T-cell (primary cell): ENCODE data around the gene NKTR. TPM values are rescaled to one million over a fixed set of nuclear protein-coding genes. Genes with fewer than 3 reads are reported as not detected.

Experiments used
- ATAC-seq, 4 experiments: fragments of 200-7000 bp in 3 of 4; fragments of 150-1000 bp in 1 of 4; cut with Tn5 transposase; replicated peaks in 1 of 4; 1 replicate in 3 of 4; 2 replicates in 1 of 4; pipeline ENCODE4 v1.10.0; 2021; ENCODE audit warnings: moderate library complexity in 3 of 4, mild to moderate bottlenecking in 2 of 4, moderate number of reproducible peaks in 1 of 4
- CTCF ChIA-PET, 2 donors: fragments of 300-600 bp; sonication (Branson Sonifier 250); formaldehyde crosslinking; loops; one replicate each; lab custom pipeline; 2022; ENCODE audit warnings: antibody characterized with exemption in 2 of 2; lab: Charles Lee
- POLR2A ChIA-PET, 2 donors: fragments of 300-600 bp; sonication (Branson Sonifier 250); formaldehyde crosslinking; loops; one replicate each; lab custom pipeline; 2022; ENCODE audit warnings: antibody characterized with exemption in 2 of 2; lab: Charles Lee
- DNase-seq, 35 experiments: peaks; one replicate each; pipeline versions ENCODE4 v3.0.0 to v3.0.0-alpha.2; 2013 to 2023
- H3K27ac ChIP-seq: one replicate; pipeline ENCODE4 v1.5.1; 2013; ENCODE audit warnings: low read length
- H3K27me3 ChIP-seq, 2 experiments: replicated peaks in 1 of 2; 1 replicate in 1 of 2; 2 replicates in 1 of 2; pipeline versions ENCODE4 v1.6.1 to v1.7.0; 2013; ENCODE audit warnings: low read length in 1 of 2, mixed read lengths in 1 of 2; ENCODE audit not compliant: control insufficient read depth in 2 of 2, insufficient read depth in 2 of 2; ENCODE audit errors: extremely low read depth in 1 of 2
- H3K36me3 ChIP-seq, 2 donors: 1 replicate in 1 of 2; 2 replicates in 1 of 2; pipeline versions ENCODE4 v1.6.1 to v1.7.0; 2013; ENCODE audit warnings: low read length in 1 of 2; ENCODE audit not compliant: control insufficient read depth in 2 of 2, insufficient read depth in 1 of 2; ENCODE audit errors: extremely low read depth in 1 of 2
- H3K4me1 ChIP-seq, 2 experiments: 1 replicate in 1 of 2; 2 replicates in 1 of 2; pipeline versions ENCODE4 v1.6.1 to v1.7.0; 2013; ENCODE audit warnings: low read length in 2 of 2, mixed read lengths in 1 of 2; ENCODE audit not compliant: insufficient read depth in 2 of 2, control insufficient read depth in 1 of 2; ENCODE audit errors: extremely low read depth in 1 of 2
- H3K4me3 ChIP-seq, 2 donors: 1 replicate in 1 of 2; 2 replicates in 1 of 2; pipeline versions ENCODE4 v1.5.1 to v1.7.0; 2013; ENCODE audit warnings: mild to moderate bottlenecking in 2 of 2, low read length in 1 of 2, moderate library complexity in 1 of 2; ENCODE audit not compliant: control insufficient read depth in 1 of 2; ENCODE audit errors: extremely low read depth in 1 of 2
- H3K9me3 ChIP-seq: 2 replicates; pipeline ENCODE4 v1.7.0; 2013
- H3K27ac Mint-ChIP-seq, 2 donors: one replicate each; pipeline ENCODE4 v1.8.0; 2020 to 2021; ENCODE audit warnings: mild to moderate bottlenecking in 2 of 2, mixed read lengths in 2 of 2
- H3K27me3 Mint-ChIP-seq, 2 donors: one replicate each; pipeline ENCODE4 v1.8.0; 2021 to 2022; ENCODE audit warnings: mixed read lengths in 2 of 2
- H3K36me3 Mint-ChIP-seq: one replicate; pipeline ENCODE4 v1.8.0; 2021; ENCODE audit warnings: mixed read lengths
- H3K4me1 Mint-ChIP-seq, 3 donors: one replicate each; pipeline ENCODE4 v1.8.0; 2020 to 2022; ENCODE audit warnings: mixed read lengths in 3 of 3, mild to moderate bottlenecking in 1 of 3
- H3K4me3 Mint-ChIP-seq, 3 donors: one replicate each; pipeline ENCODE4 v1.8.0; 2020 to 2022; ENCODE audit warnings: mild to moderate bottlenecking in 3 of 3, mixed read lengths in 3 of 3, moderate library complexity in 3 of 3
- H3K9me3 Mint-ChIP-seq, 3 donors: one replicate each; pipeline ENCODE4 v1.8.0; 2020 to 2022; ENCODE audit warnings: mixed read lengths in 3 of 3
- WGBS: methylation state at CpG from one replicate; pipeline ENCODE4 v1.1.5; 2013; ENCODE audit warnings: missing lambda C conversion rate; ENCODE audit not compliant: insufficient coverage; 5-methylcytosine and 5-hydroxymethylcytosine counted together
- total RNA-seq, 35 experiments: library from RNA in 6 of 35; stranded (reverse) in 6 of 35; fragments of 120-200 nt in 1 of 35; gene quantifications; one replicate each; pipeline versions ENCODE4 v1.2.1 to v1.2.4 and lab custom pipeline; 2013 to 2026

Gene NKTR
- total RNA-seq, 5 donors from 2014 or later (not counting 1 experiment from before 2014, with no cell fraction given) = 185 to 252 (median 209) TPM

DNA sequence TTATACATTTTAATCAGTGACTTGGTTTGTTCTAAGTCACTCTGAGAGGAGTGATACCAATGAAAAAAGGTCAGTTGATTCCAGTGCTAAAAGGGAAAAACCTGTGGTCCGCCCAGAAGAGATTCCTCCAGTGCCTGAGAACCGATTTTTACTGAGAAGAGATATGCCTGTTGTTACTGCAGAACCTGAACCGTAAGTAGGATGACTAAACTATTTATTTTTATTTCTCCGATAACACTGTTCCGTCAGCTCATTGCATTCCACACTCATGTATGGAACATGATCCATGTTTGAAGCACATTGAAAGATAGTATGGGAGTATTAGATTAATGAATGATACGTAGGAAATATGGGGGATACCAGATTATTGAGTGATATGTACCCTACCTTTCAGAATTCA lies 33.1 kb downstream of the NKTR start:
- POLR2A ChIA-PET = no interaction called here
- no peaks in the 10 kb centered on the region for H3K27me3 Mint-ChIP-seq
- H3K36me3 ChIP-seq = peaks cover 10 to 81% of the 10 kb centered on the region in 2 donors
- H3K4me1 ChIP-seq = peaks cover 0 to 3% of the 10 kb centered on the region in 2 experiments
- no peak for ATAC-seq
- H3K9me3 ChIP-seq = no peaks in the 10 kb centered on the region
- peak overlapping the region; percentile 29 to 47 for H3K27ac Mint-ChIP-seq
- no peak overlapping the region for H3K4me3 ChIP-seq
- no peaks in the 10 kb centered on the region for H3K9me3 Mint-ChIP-seq
- H3K4me3 Mint-ChIP-seq = no peak overlapping the region
- H3K27ac ChIP-seq = no peak overlapping the region
- peaks cover 42% of the 10 kb centered on the region for H3K36me3 Mint-ChIP-seq
- no peaks in the 10 kb centered on the region for H3K27me3 ChIP-seq
- peaks cover 0 to 4% (median 3%) of the 10 kb centered on the region in 3 donors for H3K4me1 Mint-ChIP-seq
- no peak for DNase-seq
- CTCF ChIA-PET = interaction anchor here in 1 of 2 donors (0.5 to 1.0 kb wide), 2 partner anchors 12 to 20 kb away, joined by 3 read pairs; no protein-coding TSS in a partner anchor
- WGBS = 93% methylated on average over 2 of the region's 6 CpGs

DNA sequence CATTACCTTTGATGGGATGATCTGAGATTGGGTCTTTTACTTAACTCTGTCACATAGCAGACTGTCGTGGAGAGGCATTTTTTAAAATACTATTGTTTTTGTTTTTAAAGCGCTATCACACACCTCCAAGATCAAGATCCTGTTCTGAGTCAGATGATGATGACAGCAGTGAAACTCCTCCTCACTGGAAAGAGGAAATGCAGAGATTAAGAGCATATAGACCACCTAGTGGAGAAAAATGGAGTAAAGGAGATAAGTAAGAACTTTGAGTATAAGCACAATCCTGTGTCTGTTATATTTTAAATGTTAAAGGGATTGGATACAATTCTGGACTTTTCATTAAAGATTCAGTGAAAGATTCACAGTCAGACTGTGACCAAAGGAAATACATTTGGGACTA lies 34.6 kb downstream of the NKTR start:
- H3K4me1 Mint-ChIP-seq = peaks cover 0 to 3% (median 3%) of the 10 kb centered on the region in 3 donors
- no peaks in the 10 kb centered on the region for H3K9me3 Mint-ChIP-seq
- no peak overlapping the region for H3K4me3 Mint-ChIP-seq
- Histone ChIP-seq H3K27me3 (no peaks in the 10 kb centered on the region), H3K9me3 (no peaks in the 10 kb centered on the region), H3K27ac (no peak overlapping the region), H3K4me1 (peaks cover 0 to 12% of the 10 kb centered on the region in 2 experiments), H3K4me3 (no peak overlapping the region), H3K36me3 (peaks cover 12 to 80% of the 10 kb centered on the region in 2 donors)
- CTCF ChIA-PET = no interaction called here
- ATAC-seq (peak in 2 of 4 experiments; percentile 33 to 54), DNase-seq (peak in 1 of 35 experiments; percentile 39)
- H3K27me3 Mint-ChIP-seq = no peaks in the 10 kb centered on the region
- no CpG with 5 or more reads among the region's 2 CpGs for WGBS
- POLR2A ChIA-PET = no interaction called here
- H3K36me3 Mint-ChIP-seq = peaks cover 34% of the 10 kb centered on the region
- H3K27ac Mint-ChIP-seq = peak overlapping the region; percentile 34 to 51

DNA sequence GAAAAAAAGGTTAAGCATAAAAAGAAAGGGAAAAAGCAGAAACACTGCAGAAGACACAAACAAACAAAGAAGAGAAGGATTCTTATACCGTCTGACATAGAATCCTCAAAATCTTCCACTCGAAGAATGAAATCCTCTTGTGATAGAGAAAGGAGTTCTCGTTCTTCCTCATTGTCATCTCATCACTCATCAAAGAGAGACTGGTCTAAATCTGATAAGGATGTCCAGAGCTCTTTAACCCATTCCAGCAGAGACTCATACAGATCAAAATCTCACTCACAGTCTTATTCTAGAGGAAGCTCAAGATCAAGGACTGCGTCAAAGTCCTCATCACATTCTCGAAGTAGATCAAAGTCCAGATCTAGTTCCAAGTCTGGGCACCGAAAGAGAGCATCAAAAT lies 36.5 kb downstream of the NKTR start:
- no peaks in the 10 kb centered on the region for H3K27me3 ChIP-seq
- ChIA-PET CTCF (interaction anchor here in 1 of 2 donors (1.3 to 1.5 kb wide), 2 partner anchors 23 to 24 kb away, joined by 4 read pairs; no protein-coding TSS in a partner anchor), POLR2A (interaction anchor here in 1 of 2 donors (0.9 to 1.2 kb wide), 3 partner anchors 15 to 60 kb away, joined by 3 to 5 read pairs (median 4); no protein-coding TSS in a partner anchor)
- H3K27ac ChIP-seq = peak overlapping the region; percentile 88
- Mint-ChIP-seq H3K27ac (no peak overlapping the region), H3K36me3 (peaks cover 26% of the 10 kb centered on the region), H3K9me3 (no peaks in the 10 kb centered on the region), H3K4me3 (no peak overlapping the region), H3K4me1 (peaks cover 0 to 12% (median 12%) of the 10 kb centered on the region in 3 donors), H3K27me3 (no peaks in the 10 kb centered on the region)
- DNase-seq (no peak), ATAC-seq (no peak)
- no peaks in the 10 kb centered on the region for H3K9me3 ChIP-seq
- H3K4me1 ChIP-seq = peaks cover 0 to 19% of the 10 kb centered on the region in 2 experiments
- 80% methylated on average over 2 of the region's 6 CpGs for WGBS
- H3K4me3 ChIP-seq = no peak overlapping the region
- peaks cover 6 to 71% of the 10 kb centered on the region in 2 donors for H3K36me3 ChIP-seq

GRCh38 chr3:42638339-42638842 lies 37.9 kb downstream of the NKTR start:
- Mint-ChIP-seq H3K9me3 (no peaks in the 10 kb centered on the region), H3K27ac (no peak overlapping the region), H3K4me3 (no peak overlapping the region), H3K27me3 (no peaks in the 10 kb centered on the region), H3K36me3 (peaks cover 35% of the 10 kb centered on the region), H3K4me1 (peaks cover 0 to 15% (median 12%) of the 10 kb centered on the region in 3 donors)
- no peaks in the 10 kb centered on the region for H3K9me3 ChIP-seq
- ATAC-seq (peak; percentile 80 to 89 (median 84)), DNase-seq (peak in 13 of 35 experiments; percentile 14 to 63 (median 24))
- peak overlapping the region; percentile 88 for H3K27ac ChIP-seq
- H3K36me3 ChIP-seq = peaks cover 10 to 70% of the 10 kb centered on the region in 2 donors
- CTCF ChIA-PET = no interaction called here
- no peaks in the 10 kb centered on the region for H3K27me3 ChIP-seq
- peaks cover 0 to 19% of the 10 kb centered on the region in 2 experiments for H3K4me1 ChIP-seq
- H3K4me3 ChIP-seq = peak overlapping the region in 1 of 2 donors; percentile 40
- POLR2A ChIA-PET = no interaction called here
- WGBS = no CpG with 5 or more reads among the region's 6 CpGs

GRCh38 chr3:42639192-42639591 lies 38.7 kb downstream of the NKTR start:
- H3K4me3 ChIP-seq = peak overlapping the region in 1 of 2 donors; percentile 40
- Mint-ChIP-seq H3K4me3 (peak overlapping the region in 1 of 3 donors; percentile 7), H3K9me3 (no peaks in the 10 kb centered on the region), H3K36me3 (peaks cover 32% of the 10 kb centered on the region), H3K27me3 (no peaks in the 10 kb centered on the region), H3K4me1 (peaks cover 0 to 15% (median 12%) of the 10 kb centered on the region in 3 donors), H3K27ac (no peak overlapping the region)
- peaks cover 0 to 19% of the 10 kb centered on the region in 2 experiments for H3K4me1 ChIP-seq
- ATAC-seq = no peak
- ChIA-PET POLR2A (no interaction called here), CTCF (no interaction called here)
- 69% methylated on average over 6 of the region's 6 CpGs for WGBS
- H3K36me3 ChIP-seq = peaks cover 6 to 71% of the 10 kb centered on the region in 2 donors
- no peaks in the 10 kb centered on the region for H3K9me3 ChIP-seq
- no peak for DNase-seq
- no peaks in the 10 kb centered on the region for H3K27me3 ChIP-seq
- peak overlapping the region; percentile 88 for H3K27ac ChIP-seq

DNA sequence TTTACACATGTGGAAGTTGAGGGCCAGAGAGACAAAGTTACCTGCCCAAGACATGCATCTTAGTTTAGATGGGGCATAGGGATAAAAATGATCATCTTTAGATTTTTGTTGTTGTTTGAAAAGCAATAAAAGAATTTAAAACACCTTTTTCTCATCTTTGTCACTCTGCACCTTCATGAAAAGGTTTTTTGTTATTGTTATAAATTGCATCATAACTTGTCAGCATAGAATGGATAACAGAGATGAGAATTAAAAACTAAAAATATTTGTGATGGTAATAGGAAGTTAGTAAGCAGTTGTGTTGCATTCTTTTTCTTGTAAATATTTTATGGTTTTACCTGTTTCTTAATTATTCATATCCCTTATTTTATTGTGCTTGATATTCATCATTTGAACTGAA lies 39.6 kb downstream of the NKTR start:
- Mint-ChIP-seq H3K27me3 (no peaks in the 10 kb centered on the region), H3K36me3 (peaks cover 39% of the 10 kb centered on the region), H3K9me3 (no peaks in the 10 kb centered on the region), H3K4me3 (no peak overlapping the region), H3K27ac (peak overlapping the region; percentile 74 to 84), H3K4me1 (peaks cover 7 to 13% (median 12%) of the 10 kb centered on the region in 3 donors)
- H3K4me1 ChIP-seq = peaks cover 0 to 19% of the 10 kb centered on the region in 2 experiments
- H3K27me3 ChIP-seq = no peaks in the 10 kb centered on the region
- DNase-seq (no peak), ATAC-seq (no peak)
- H3K36me3 ChIP-seq = peaks cover 6 to 73% of the 10 kb centered on the region in 2 donors
- no peaks in the 10 kb centered on the region for H3K9me3 ChIP-seq
- H3K27ac ChIP-seq = peak overlapping the region; percentile 88
- CTCF ChIA-PET = no interaction called here
- H3K4me3 ChIP-seq = no peak overlapping the region
- POLR2A ChIA-PET = no interaction called here
